T-helper 1 cell treated with Interleukin-12 subunit alpha and Interleukin-12 subunit beta and Interleukin-4 antibody, amounts not matched to agents 30 ng/mL and 1 ng/mL, for 36 hours (primary cell): Measurements from ENCODE around the gene VAMP3. TPM values are rescaled to one million over a fixed set of nuclear protein-coding genes. Genes with fewer than 3 reads are reported as not detected.

Experiments
- intact Hi-C: fragments of 100-400 bp; cut with micrococcal nuclease; formaldehyde crosslinking; loops from one replicate; pipeline ENCODE4 v1.15.1; 2024
- total RNA-seq: library from RNA; stranded (reverse); gene quantifications from 2 replicates; pipeline ENCODE4 v1.2.3, GENCODE V29; 2022

Gene VAMP3
- total RNA-seq, 1 donor from 2014 or later = 37.1 TPM

DNA sequence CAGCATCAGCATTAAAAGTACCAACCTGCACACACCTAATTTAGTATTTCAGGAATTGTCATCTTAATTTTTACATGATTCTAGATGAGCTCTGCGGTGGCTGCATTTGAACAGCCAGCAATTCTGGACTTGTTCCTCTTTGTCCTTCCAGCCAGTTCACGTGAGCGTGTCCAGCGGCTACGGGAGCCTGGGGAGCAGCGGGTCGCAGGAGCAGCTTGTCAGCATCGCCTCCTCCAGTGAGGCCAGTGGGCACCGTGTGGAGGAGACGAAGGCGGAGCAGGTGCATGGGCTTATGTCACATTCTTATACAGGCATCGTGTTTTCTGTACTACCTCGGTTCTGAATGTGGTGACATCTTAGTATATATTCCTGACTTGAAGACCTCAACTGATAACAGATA is 38.6 kb downstream of the VAMP3 start:
- intact Hi-C loops = no loop called here

DNA sequence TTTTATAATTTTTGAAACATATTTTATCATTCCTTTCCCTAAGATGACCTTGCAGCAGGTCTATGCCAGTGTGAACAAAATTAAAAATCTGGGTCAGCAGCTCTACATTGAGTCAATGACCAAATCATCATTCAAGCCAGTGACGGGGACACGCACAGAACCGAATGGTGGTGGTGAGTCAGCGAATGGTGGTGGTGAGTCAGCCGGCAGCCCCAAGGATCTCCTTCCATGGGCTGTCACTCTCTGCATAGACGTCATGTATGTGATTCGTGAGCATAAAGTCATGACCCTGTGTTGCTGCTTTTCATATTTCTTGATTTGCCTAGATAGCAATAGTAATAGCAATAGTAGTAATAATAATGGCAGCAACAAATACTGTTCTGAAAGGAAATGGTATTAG is 39.3 kb downstream of the VAMP3 start:
- intact Hi-C loops = no loop called here

DNA sequence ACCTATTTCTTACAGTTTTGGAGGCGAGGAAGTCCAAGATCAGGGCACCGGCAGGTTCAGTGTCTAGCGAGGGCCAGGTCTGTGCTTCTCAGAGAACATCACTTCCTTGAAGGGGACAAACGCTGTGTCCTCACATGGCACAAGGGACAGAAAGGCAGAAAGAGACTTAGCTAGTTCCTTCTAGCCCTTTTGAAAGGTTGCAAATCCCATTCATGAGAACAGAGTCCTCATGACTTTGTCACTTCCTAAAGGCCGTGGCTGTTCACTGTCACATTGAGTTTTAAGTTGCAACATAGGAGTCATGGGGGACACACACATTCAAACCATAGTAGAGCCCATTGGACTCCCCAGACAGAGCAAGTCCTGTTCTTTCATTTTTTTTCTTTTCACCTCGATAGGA is 40.4 kb downstream of the VAMP3 start:
- intact Hi-C loops = no loop called here

GRCh38 chr1:7813677-7814373 is 42.7 kb downstream of the VAMP3 start:
- intact Hi-C loops = no loop called here

DNA sequence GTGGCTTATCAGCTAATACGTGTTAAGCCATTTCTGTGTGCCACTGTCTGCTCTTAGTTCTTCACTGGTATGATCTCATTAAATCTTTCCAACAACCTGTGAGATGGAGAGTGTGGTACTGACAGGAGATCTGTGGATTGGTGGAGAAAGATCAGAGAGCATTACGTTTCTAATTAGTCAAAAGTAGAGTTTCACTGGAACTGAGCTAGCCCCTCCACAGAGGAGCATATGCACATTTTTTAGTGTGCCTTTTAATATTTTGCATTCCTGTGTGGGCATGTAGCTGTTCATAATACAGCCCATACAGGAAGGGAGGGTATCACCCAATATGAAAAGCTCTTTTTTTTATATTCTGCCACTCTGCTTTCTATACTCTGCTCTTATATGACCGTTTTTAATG is 50.2 kb downstream of the VAMP3 start:
- intact Hi-C loops = no loop called here

GRCh38 chr1:7824701-7825100 is 53.6 kb downstream of the VAMP3 start:
- intact Hi-C loops = no loop called here

- intact Hi-C loops = no loop called here
Measured at GRCh38 chr1:7826363-7826762, 55.3 kb downstream of the VAMP3 start.

DNA sequence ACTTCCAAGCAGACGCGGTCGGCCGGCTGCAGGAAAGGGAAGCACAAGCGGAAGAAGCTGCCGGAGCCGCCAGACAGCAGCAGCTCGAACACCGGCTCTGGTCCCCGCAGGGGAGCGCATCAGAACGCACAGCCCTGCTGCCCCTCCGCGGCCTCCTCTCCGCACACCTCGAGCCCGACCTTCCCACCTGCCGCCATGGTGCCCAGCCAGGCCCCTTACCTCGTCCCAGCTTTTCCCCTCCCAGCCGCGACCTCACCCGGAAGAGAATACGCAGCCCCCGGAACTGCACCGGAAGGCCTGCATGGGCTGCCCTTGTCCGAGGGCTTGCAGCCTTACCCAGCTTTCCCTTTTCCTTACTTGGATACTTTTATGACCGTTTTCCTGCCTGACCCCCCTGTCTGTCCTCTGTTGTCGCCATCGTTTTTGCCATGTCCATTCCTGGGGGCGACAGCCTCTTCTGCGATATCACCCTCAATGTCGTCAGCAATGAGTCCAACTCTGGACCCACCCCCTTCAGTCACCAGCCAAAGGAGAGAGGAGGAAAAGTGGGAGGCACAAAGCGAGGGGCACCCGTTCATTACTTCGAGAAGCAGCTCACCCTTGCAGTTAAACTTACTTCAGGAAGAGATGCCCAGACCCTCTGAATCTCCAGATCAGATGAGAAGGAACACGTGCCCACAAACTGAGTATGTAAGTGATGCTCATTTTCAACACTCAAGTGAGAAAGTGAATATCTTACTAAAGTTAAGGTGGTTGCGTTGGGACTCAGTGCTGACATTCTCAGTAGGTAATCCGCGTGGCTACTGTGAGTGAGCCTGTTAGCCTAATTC is 56.2 kb downstream of the VAMP3 start:
- intact Hi-C loops = no loop called here

Other genes with a start within 250 kb of the VAMP3 start
- gene PER3, start 13.0 kb downstream of the VAMP3 start, total RNA-seq = 2.5 and 3.8 TPM in 2 replicates
- gene UTS2, start 81.8 kb downstream of the VAMP3 start, total RNA-seq = not detected in 2 replicates
- gene TNFRSF9, start 169.5 kb downstream of the VAMP3 start, total RNA-seq = 13.8 and 13.9 TPM in 2 replicates
- 277 and 281 TPM in 2 replicates for gene PARK7, start 190.4 kb downstream of the VAMP3 start, total RNA-seq